Natural killer cell treated with Interleukin-12 subunit alpha and Interleukin-12 subunit beta and Interleukin-15 and Interleukin-18, amount 100 ng/mL, for 72 hours (primary cell): ENCODE measurements around the gene KRTAP10-7. TPM values are rescaled to one million over a fixed set of nuclear protein-coding genes. Genes with fewer than 3 reads are reported as not detected.
A peak's percentile ranks its signal among the peaks of the same experiment; 100 is the strongest.
"Not testable (repeated sequence)": the region's sequence is repeated elsewhere in the genome, so short reads cannot be mapped to it uniquely, and the experiment has no call there.

Experiments used
- ATAC-seq, 2 donors: fragments of 150-1000 bp; cut with Tn5 transposase in 1 of 2; sonication (Bioruptor Pico), chemical (Tn5 transposase) in 1 of 2; 2 replicates each; pipeline ENCODE4 v1.10.0; 2021
- DNase-seq: peaks from one replicate; pipeline ENCODE4 v3.0.0; 2022; ENCODE audit warnings: low spot score
- H3K27ac Mint-ChIP-seq, 2 donors: 1 replicate in 1 of 2; 2 replicates in 1 of 2; pipeline ENCODE4 v1.8.0; 2022; ENCODE audit warnings: mixed read lengths in 2 of 2, mild to moderate bottlenecking in 1 of 2, moderate library complexity in 1 of 2
- H3K27me3 Mint-ChIP-seq, 2 donors: 1 replicate in 1 of 2; 2 replicates in 1 of 2; pipeline ENCODE4 v1.8.0; 2022; ENCODE audit warnings: mixed read lengths in 2 of 2
- H3K36me3 Mint-ChIP-seq: one replicate; pipeline ENCODE4 v1.8.0; 2022; ENCODE audit warnings: mixed read lengths
- H3K4me1 Mint-ChIP-seq, 2 donors: 1 replicate in 1 of 2; 2 replicates in 1 of 2; pipeline ENCODE4 v1.8.0; 2022; ENCODE audit warnings: low read depth in 2 of 2, mixed read lengths in 2 of 2, mild to moderate bottlenecking in 1 of 2
- H3K4me3 Mint-ChIP-seq: one replicate; pipeline ENCODE4 v1.8.0; 2022; ENCODE audit warnings: mixed read lengths
- H3K9me3 Mint-ChIP-seq: 2 replicates; pipeline ENCODE4 v1.8.0; 2022; ENCODE audit warnings: mixed read lengths
- total RNA-seq, 2 donors: library from RNA; stranded (reverse); gene quantifications; one replicate each; pipeline ENCODE4 v1.2.3, GENCODE V29; 2022

KRTAP10-7 gene
- total RNA-seq, 2 donors from 2014 or later, result not detected

GRCh38 chr21:44614961-44615391 is 14.6 kb downstream of the KRTAP10-7 start:
- H3K36me3 Mint-ChIP-seq, result peaks cover 20% of the 10 kb centered on the region
- ATAC-seq (no peak), DNase-seq (no peak)
- no peak overlapping the region for H3K4me3 Mint-ChIP-seq
- H3K4me1 Mint-ChIP-seq, result peaks cover 17 to 31% of the 10 kb centered on the region in 2 donors
- peaks cover 15% of the 10 kb centered on the region for H3K9me3 Mint-ChIP-seq
- peaks cover 0 to 2% of the 10 kb centered on the region in 2 donors for H3K27me3 Mint-ChIP-seq
- H3K27ac Mint-ChIP-seq, result no peak overlapping the region

- DNase-seq (no peak), ATAC-seq (no peak)
- H3K4me1 Mint-ChIP-seq, result peaks cover 17 to 33% of the 10 kb centered on the region in 2 donors
- peaks cover 24% of the 10 kb centered on the region for H3K36me3 Mint-ChIP-seq
- H3K27me3 Mint-ChIP-seq, result peaks cover 0 to 2% of the 10 kb centered on the region in 2 donors
- H3K27ac Mint-ChIP-seq, result no peak overlapping the region
- no peak overlapping the region for H3K4me3 Mint-ChIP-seq
- H3K9me3 Mint-ChIP-seq, result peaks cover 17% of the 10 kb centered on the region
Observed at GRCh38 chr21:44615466-44615865, 15.1 kb downstream of the KRTAP10-7 start.

GRCh38 chr21:44615911-44616590 is 15.7 kb downstream of the KRTAP10-7 start:
- ATAC-seq, result no peak
- Mint-ChIP-seq H3K27ac (peak overlapping the region in 1 of 2 donors; percentile 33), H3K36me3 (peaks cover 26% of the 10 kb centered on the region), H3K4me3 (no peak overlapping the region), H3K27me3 (peaks cover 0 to 2% of the 10 kb centered on the region in 2 donors), H3K9me3 (peaks cover 18% of the 10 kb centered on the region), H3K4me1 (peaks cover 17 to 33% of the 10 kb centered on the region in 2 donors)
- DNase-seq, result no peak

- Mint-ChIP-seq H3K36me3 (peaks cover 21% of the 10 kb centered on the region), H3K27ac (peak overlapping the region in 1 of 2 donors; percentile 33), H3K4me3 (no peak overlapping the region), H3K27me3 (peaks cover 0 to 2% of the 10 kb centered on the region in 2 donors), H3K9me3 (peaks cover 14% of the 10 kb centered on the region), H3K4me1 (peaks cover 17 to 33% of the 10 kb centered on the region in 2 donors)
- ATAC-seq, result no peak
- no peak for DNase-seq
Observed at GRCh38 chr21:44616591-44616926, 16.2 kb downstream of the KRTAP10-7 start.

GRCh38 chr21:44617071-44617501 is 16.7 kb downstream of the KRTAP10-7 start:
- Mint-ChIP-seq H3K27ac (peak overlapping the region in 1 of 2 donors; percentile 91), H3K27me3 (peaks cover 0 to 2% of the 10 kb centered on the region in 2 donors), H3K9me3 (peaks cover 14% of the 10 kb centered on the region), H3K4me3 (no peak overlapping the region), H3K36me3 (peaks cover 21% of the 10 kb centered on the region), H3K4me1 (peaks cover 17 to 33% of the 10 kb centered on the region in 2 donors)
- DNase-seq (no peak), ATAC-seq (no peak)

- H3K27ac Mint-ChIP-seq, result peak overlapping the region; percentile 68 to 91
- peaks cover 17 to 29% of the 10 kb centered on the region in 2 donors for H3K4me1 Mint-ChIP-seq
- DNase-seq (no peak), ATAC-seq (no peak)
- H3K4me3 Mint-ChIP-seq, result peak overlapping the region; percentile 67
- H3K9me3 Mint-ChIP-seq, result peaks cover 22% of the 10 kb centered on the region
- peaks cover 33% of the 10 kb centered on the region for H3K36me3 Mint-ChIP-seq
- no peaks in the 10 kb centered on the region for H3K27me3 Mint-ChIP-seq
Observed at GRCh38 chr21:44618504-44618903, 18.1 kb downstream of the KRTAP10-7 start.

- DNase-seq, result peak; percentile 71
- H3K36me3 Mint-ChIP-seq, result peaks cover 37% of the 10 kb centered on the region
- H3K27ac Mint-ChIP-seq, result peak overlapping the region; percentile 68 to 91
- H3K9me3 Mint-ChIP-seq, result peaks cover 26% of the 10 kb centered on the region
- H3K27me3 Mint-ChIP-seq, result no peaks in the 10 kb centered on the region
- peak overlapping the region; percentile 67 for H3K4me3 Mint-ChIP-seq
- peaks cover 17 to 29% of the 10 kb centered on the region in 2 donors for H3K4me1 Mint-ChIP-seq
- peak; percentile 91 to 92 for ATAC-seq
Observed at GRCh38 chr21:44618909-44619308, 18.5 kb downstream of the KRTAP10-7 start.

- Mint-ChIP-seq H3K4me3 (no peak overlapping the region), H3K4me1 (peaks cover 17 to 29% of the 10 kb centered on the region in 2 donors), H3K9me3 (peaks cover 34% of the 10 kb centered on the region), H3K27me3 (no peaks in the 10 kb centered on the region), H3K27ac (peak overlapping the region; percentile 68 to 91), H3K36me3 (peaks cover 47% of the 10 kb centered on the region)
- ATAC-seq (no peak), DNase-seq (no peak)
Observed at GRCh38 chr21:44619886-44620285, 19.5 kb downstream of the KRTAP10-7 start.

- no peak overlapping the region for H3K4me3 Mint-ChIP-seq
- H3K9me3 Mint-ChIP-seq, result peaks cover 34% of the 10 kb centered on the region
- H3K27me3 Mint-ChIP-seq, result no peaks in the 10 kb centered on the region
- peaks cover 47% of the 10 kb centered on the region for H3K36me3 Mint-ChIP-seq
- no peak overlapping the region for H3K27ac Mint-ChIP-seq
- ATAC-seq (no peak), DNase-seq (no peak)
- H3K4me1 Mint-ChIP-seq, result peaks cover 24 to 29% of the 10 kb centered on the region in 2 donors
Observed at GRCh38 chr21:44623575-44623974, 23.2 kb downstream of the KRTAP10-7 start.

GRCh38 chr21:44625756-44626155 is 25.4 kb downstream of the KRTAP10-7 start:
- Mint-ChIP-seq H3K4me1 (peaks cover 22 to 29% of the 10 kb centered on the region in 2 donors), H3K36me3 (peaks cover 39% of the 10 kb centered on the region), H3K27ac (no peak overlapping the region), H3K4me3 (no peak overlapping the region), H3K9me3 (peaks cover 31% of the 10 kb centered on the region), H3K27me3 (no peaks in the 10 kb centered on the region)
- DNase-seq, result no peak
- ATAC-seq, result no peak

- no peak for DNase-seq
- Mint-ChIP-seq H3K4me3 (no peak overlapping the region), H3K27ac (no peak overlapping the region), H3K4me1 (peaks cover 24 to 30% of the 10 kb centered on the region in 2 donors), H3K27me3 (no peaks in the 10 kb centered on the region), H3K36me3 (peaks cover 42% of the 10 kb centered on the region), H3K9me3 (peaks cover 35% of the 10 kb centered on the region)
- peak; percentile 70 to 75 for ATAC-seq
Observed at GRCh38 chr21:44626262-44626661, 25.9 kb downstream of the KRTAP10-7 start.

GRCh38 chr21:44626673-44627143 is 26.3 kb downstream of the KRTAP10-7 start, which contains the start of gene KRTAP10-9:
Gene KRTAP10-9 (plus strand): TSS chr21:44627093. CDS start chr21:44627172, 79 bp downstream.
- peaks cover 24 to 30% of the 10 kb centered on the region in 2 donors for H3K4me1 Mint-ChIP-seq
- no peak within 1 kb of the TSS for H3K27ac Mint-ChIP-seq
- peak within 1 kb of the TSS; percentile 25 for H3K4me3 Mint-ChIP-seq

GRCh38 chr21:44627181-44627822 is 26.9 kb downstream of the KRTAP10-7 start:
- Mint-ChIP-seq H3K4me3 (peak overlapping the region; percentile 25), H3K36me3 (peaks cover 50% of the 10 kb centered on the region), H3K4me1 (peaks cover 24 to 30% of the 10 kb centered on the region in 2 donors), H3K9me3 (peaks cover 42% of the 10 kb centered on the region)
- not testable (repeated sequence) for H3K27me3 Mint-ChIP-seq, ATAC-seq, DNase-seq, H3K27ac Mint-ChIP-seq

More at GRCh38 chr21:44626673-44627143, 26.3 kb downstream of the KRTAP10-7 start, which contains the start of gene KRTAP10-9:
- H3K9me3 Mint-ChIP-seq, result peaks cover 39% of the 10 kb centered on the region
- ATAC-seq, result no peak
- DNase-seq, result no peak
- H3K27me3 Mint-ChIP-seq, result no peaks in the 10 kb centered on the region
- H3K36me3 Mint-ChIP-seq, result peaks cover 46% of the 10 kb centered on the region

- not testable (repeated sequence) for H3K27ac Mint-ChIP-seq, H3K27me3 Mint-ChIP-seq, DNase-seq, ATAC-seq, H3K4me3 Mint-ChIP-seq
- H3K36me3 Mint-ChIP-seq, result peaks cover 46% of the 10 kb centered on the region
- peaks cover 38% of the 10 kb centered on the region for H3K9me3 Mint-ChIP-seq
- H3K4me1 Mint-ChIP-seq, result peaks cover 24 to 30% of the 10 kb centered on the region in 2 donors
Observed at GRCh38 chr21:44627831-44628233, 27.4 kb downstream of the KRTAP10-7 start.
